CD1c-positive myeloid dendritic cell (primary cell): ENCODE results near the gene HSD17B1.
A peak's percentile ranks its signal among the peaks of the same experiment; 100 is the strongest.
"Not testable (repeated sequence)": the region's sequence is repeated elsewhere in the genome, so short reads cannot be mapped to it uniquely, and the experiment has no call there.

Experiments used
- DNase-seq: peaks from one replicate; pipeline ENCODE4 v3.0.0-alpha.2; 2016; ENCODE audit errors: extremely low spot score

HSD17B1 gene, protein sequence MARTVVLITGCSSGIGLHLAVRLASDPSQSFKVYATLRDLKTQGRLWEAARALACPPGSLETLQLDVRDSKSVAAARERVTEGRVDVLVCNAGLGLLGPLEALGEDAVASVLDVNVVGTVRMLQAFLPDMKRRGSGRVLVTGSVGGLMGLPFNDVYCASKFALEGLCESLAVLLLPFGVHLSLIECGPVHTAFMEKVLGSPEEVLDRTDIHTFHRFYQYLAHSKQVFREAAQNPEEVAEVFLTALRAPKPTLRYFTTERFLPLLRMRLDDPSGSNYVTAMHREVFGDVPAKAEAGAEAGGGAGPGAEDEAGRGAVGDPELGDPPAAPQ

DNA sequence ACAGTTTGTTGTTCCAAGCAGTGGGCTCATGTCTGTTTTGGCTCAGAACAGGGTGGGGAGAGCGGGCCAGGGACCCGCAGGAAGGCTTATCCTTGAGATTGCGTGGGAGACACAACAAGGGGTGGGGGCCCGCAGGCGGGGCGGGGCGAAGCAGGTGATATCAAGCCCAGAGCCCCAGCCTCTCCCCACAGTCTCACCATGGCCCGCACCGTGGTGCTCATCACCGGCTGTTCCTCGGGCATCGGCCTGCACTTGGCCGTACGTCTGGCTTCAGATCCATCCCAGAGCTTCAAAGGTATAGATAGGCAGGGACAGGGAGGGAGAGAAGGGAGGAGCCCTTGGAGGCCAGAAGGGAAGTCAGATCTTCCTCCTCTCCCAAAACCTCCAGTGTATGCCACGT, at the start of gene HSD17B1:
Gene HSD17B1 (plus strand): TSS at position 188 of the 400 bp plus-strand sequence. CDS start 11 bp downstream, at position 199.
- DNase-seq: not testable (repeated sequence)

DNA sequence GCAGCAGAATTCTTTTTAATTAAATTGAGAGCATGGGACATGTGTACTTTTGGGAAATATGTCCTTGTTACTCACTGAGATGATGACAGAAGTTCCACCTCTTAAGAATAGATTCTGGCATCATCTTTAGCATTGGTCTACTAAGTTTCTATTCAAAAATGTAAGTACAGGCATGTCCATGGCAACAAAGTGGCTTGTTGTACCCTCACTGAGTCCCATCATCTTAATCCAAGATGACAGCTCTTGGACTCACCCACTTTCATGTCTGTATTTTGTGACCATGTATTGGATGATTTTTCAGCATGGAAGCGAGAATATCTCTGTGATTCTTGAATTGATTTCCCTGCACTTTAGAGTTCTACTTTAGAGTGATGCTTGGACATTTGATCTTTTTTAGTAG, 49.8 kb upstream of the HSD17B1 start:
- no peak for DNase-seq

DNA sequence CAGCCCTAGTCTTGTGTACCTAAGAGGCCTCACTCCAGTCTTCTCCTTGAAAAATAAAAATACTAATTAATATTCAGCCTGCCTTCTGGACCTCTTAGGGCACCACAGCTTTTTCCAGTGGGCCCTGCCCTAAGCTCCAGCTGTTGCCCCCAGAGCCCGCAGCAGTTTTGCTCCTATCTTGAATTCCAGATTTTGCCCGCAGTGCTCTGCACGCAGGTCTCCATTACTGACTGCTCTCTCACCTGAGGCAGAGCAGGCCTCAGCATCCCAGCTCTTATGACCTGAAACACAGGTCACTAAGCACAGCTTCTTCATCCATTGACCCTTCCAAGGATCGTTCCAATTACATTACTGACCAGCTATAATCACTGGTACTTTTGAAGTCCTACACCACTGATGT, 45.1 kb upstream of the HSD17B1 start:
- no peak for DNase-seq

DNA sequence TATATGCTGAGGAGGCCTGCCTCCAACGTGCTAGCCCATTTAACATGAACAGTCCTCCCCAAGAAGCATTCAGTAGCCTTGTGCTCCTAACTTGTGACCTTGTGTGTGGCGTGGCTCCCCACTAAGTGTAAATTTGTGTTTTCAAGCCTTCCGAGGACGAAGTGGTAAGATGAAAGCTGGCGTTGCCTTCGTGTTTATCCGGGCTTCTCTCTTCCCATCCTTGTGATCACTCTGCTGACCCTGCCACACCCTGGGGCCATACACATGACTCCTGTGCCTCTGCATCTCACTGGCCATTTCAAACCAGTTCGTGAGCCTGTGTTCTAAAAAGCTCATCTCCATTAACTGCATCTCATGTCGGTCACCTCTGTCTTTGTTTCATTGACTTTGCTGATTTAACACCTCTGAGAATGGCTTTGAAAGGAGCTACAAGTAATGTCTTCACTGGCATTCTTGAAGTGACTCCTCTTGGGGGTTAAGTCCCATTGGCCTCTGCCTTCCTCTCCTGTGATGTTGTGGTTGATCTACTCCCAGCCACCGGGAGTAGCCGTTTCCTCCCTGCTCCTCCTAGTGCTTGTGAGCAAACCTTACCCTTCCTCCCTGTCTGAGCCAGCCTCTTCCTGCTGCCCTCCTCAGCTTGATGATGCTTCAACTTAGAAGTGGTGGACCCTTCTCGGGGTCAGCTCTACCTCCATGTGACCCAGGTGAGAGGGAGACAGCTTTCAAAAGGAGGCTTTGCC, 44.1 kb upstream of the HSD17B1 start:
- no peak for DNase-seq

DNA sequence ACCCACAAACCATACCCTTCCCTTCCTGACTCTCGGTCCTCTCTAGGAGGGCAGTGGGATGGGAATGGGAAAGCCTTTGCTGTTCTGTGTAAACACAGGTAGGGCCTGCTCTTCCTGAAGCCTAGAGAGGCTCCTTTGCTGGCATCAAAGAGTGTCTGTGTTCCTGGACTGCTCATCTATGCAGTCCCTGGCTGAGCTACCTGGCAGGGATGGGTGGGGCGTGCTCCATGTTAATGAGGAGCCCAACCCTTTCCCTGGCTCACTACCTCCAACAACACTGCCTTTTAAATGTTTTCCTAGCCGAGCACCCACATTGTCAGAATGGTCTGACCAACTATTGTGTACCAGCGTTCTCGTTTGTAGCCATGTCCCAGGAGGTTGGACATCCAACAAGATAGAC, 43.3 kb upstream of the HSD17B1 start:
- no peak for DNase-seq

DNA sequence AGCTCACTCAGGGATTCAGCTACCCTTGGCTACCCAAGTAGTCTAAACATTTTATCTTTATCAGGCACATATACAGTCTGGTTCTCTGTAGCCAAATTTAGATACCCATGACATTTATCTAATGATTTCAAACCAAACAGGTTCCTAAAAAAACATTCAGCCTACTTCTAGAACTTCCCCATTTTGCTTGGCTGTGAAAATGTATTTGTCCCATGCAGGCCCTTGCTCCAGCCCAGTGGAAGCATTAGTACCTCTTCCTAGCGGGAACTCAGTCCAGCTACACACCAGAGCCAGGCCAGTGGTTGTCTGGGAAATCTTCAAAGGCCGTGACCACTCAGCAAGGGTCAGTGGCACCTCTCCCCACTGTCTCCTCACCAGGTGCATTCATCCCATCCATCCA, 42.9 kb upstream of the HSD17B1 start:
- peak; percentile 23 for DNase-seq

DNA sequence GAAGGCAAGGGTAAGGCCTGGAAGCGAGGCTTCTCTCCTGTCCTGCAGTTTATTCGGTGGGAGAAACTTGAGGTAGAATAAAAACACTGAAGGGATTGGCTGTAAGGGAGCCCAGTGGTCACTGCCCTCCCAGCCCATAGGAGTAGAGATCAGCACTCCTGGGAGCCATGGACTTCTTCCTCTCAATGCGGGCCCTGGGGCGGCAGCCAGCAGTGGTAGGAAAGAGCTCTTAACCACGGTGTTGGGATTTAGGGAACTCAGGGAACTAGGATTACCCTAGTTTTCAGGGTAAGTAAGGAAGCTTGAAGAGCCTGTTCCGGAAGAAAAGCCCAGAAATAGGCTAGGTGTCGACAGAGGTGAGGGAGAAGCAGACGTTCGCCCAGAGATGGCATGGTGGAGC, 40.5 kb upstream of the HSD17B1 start:
- DNase-seq: no peak

DNA sequence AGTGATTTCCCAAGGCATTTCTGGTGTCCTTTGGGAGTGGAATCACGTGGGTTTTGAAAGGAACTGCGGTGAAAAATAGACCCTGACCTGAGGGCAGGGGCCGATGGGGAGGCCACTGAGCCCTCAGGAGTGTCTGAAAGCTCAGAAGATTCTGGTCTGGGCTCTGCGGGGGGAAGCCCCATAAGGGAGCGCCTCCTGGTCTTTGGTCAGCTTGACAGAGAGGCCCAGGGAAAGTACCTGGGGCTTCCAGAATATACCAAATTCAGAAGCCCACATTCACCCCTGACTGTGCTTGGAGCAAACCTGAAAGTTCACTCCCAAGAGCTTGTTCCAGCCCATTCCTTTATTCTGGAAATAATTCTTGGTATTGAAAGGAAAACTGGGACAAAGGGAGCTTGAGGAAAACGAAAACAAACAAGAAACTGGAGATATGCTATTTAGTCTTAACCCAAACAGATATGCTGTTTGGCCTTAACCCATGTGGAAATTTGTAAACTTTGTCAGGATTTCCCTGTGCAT, 39.9 kb upstream of the HSD17B1 start:
- no peak for DNase-seq

DNA sequence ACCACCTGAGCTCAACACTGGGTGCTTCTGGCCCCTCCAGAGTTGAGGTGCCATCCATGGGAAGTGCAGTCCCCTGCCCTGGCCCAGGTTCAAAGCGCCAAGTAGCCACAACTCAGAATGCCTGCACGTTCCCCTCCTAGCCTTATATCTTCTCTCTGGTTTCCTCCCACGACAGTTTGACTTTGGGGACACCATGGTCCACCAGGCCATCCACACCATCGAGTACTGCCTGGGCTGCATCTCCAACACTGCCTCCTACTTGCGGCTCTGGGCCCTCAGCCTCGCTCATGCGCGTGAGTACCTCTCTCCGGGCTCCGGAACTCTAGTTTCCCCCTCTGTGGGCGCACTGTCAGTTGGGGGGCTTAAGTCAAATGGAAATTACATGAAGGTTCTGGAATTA, 39.0 kb upstream of the HSD17B1 start:
- DNase-seq: no peak

DNA sequence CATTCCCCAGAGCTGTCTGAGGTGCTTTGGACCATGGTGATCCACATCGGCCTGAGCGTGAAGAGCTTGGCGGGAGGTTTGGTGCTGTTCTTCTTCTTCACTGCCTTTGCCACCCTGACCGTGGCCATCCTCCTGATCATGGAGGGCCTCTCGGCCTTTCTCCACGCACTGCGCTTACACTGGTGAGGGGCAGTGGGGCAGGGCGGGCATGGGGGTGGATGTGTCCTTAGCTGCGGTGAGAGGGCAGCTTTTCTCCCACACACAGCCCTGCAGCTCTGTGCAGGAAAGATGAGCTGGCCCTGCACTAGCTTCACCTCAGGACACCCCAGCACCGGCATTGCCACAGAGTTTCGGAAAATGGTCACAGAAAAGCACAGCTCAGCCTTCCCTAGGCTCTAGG, 38.4 kb upstream of the HSD17B1 start:
- DNase-seq: no peak

DNA sequence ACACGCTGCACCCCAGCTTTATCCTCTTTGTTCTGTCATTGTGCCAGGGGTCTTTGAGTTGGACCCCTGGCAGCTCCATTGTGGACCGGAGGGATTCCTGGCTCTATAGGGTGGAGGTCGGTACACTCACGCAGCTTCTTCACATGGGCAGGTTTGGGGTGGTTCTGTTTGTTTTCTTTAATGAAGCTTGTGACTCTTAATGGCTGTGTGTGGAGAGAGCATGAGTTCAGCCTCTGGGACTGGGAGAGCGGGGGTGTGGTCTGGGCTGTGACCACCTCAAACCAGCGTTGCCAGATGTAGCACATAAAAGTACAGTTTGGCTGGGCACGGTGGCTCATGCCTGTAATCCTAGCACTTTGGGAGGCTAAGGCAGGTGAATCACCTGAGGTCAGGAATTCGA, 37.9 kb upstream of the HSD17B1 start:
- no peak for DNase-seq

DNA sequence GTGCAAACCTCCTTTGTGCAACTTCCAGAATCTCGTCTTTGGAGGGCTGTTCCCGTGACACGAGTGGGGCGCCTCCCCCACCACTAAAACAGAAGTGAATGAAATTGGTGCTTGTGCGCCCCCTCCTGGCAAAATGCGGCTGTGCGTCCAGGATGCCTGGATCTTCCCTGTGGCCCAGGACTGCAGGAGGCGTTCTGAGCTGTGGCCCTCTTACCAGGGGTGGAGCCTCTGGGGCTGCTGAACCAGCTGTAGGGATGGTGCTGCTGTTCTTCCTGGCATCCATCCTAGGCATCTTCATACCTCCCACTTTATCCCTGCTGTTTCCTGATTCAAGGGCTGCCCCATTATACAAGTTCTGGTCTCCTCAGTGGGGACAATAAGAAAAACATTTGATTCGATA, 35.2 kb upstream of the HSD17B1 start:
- DNase-seq: peak; percentile 94

DNA sequence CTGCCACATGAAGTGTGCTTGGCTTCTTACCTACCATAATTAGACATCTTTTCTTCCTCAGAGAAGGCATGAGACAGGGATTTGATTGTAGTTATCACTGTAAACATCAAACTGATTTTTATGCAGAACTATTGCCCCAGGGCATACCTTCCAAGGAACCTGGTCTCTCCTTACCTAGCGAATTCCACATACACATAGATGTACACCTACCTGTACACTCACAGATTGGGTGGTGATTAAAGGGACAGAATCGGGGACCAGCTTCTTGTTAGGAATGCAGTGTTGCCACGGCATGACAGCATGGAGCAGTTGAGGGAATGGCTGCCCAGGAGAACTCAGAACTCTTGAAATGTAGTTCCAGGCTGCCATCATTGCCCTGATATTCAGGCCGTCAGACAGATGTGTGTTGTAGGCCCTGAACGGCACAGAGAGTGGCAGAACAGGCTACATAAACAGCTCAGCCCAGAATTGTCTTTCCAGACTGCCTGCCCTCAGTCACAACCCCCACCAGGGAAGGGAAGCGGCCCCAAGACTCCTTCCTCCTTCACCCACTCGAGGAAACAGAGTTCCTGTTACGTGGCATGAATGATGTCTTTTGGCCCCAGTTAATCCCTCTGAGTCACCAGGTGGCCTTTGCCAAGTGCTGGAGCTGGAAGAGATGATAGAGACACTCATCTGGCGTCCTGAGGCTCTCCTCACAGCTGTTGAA, 34.5 kb upstream of the HSD17B1 start:
- DNase-seq: peak; percentile 92

DNA sequence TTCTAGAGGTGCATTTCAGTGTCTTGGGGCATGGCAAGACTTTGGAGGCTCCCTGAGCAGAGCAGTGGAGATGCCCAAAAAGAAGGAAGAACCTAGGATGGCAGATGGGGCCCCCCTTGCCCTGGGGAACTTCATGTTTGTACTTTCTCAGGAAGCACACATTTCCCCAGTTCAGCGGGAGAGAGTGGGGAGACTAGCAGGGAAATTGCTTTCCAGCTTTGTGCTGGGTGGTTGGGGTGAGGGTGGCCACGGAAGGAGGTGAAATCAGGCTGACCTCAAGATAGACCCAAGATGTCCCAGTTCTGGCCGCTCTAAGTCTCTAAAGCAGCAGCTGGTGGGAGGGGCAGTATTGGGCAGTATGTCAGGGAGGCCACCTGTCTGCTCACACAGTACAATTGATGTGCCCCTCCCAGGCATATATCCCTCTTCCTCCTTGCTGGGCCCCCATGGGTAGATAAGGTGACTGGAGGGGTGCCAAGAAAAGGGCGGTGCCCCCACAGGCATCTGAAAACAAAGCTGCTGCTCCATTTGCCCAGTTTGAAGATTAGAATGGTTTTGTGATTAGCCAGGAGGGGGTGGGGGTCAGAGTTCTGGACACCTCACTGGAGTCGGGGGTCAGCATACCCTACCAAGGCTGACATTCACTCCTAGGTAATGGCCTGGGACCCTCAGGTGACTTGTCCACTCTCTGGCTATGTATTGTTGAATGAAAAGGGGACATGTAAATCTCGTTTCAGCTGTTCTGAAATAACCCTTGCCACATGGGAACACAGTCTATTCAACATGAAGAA, 33.8 kb upstream of the HSD17B1 start:
- DNase-seq: no peak

DNA sequence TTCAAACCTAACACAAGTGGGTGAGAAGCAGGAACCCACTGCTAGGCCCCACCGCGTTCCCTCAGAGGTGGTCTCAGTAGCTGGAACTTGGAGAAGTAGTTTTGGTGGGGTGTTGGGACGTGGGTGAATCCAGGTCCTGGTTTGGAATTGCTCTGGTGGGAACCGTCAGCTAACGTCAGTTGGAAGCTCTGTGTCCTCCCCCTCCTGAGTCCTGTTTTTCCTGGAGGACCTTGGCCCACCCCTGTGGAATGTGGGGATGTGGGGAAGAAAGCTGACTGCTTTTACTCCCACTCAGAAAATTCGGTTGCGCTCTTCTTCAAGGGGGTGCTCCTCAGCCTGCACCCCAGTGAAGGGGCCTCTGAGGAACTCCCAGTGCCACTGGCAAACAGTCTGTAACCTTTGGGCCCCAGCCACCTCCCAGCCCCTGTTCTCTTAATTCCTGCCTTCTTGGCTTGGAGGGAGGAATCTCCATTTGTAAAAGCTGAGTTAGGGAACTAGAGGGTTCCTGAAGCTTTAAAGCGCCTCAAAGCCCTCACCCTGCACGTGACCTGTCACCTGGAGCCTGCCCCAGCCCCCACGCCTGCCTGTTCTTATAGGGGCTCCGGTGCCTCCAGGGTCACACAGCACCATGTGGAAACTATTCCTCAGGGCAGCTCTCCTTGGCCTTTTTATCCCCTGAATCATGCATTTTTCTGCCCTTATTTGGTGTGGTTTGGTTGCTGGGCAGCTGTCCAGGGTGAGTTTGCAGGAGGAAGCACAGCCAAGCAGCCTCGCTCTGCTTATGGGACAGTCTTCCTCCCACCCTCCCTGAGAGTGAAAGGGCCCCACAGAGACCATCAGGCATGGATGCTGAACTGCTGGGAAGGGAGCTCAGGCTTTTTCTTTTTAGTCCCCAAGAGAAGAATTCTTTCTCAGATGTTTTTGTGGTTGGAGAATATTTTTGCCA, 32.9 kb upstream of the HSD17B1 start:
- DNase-seq: peak; percentile 60

DNA sequence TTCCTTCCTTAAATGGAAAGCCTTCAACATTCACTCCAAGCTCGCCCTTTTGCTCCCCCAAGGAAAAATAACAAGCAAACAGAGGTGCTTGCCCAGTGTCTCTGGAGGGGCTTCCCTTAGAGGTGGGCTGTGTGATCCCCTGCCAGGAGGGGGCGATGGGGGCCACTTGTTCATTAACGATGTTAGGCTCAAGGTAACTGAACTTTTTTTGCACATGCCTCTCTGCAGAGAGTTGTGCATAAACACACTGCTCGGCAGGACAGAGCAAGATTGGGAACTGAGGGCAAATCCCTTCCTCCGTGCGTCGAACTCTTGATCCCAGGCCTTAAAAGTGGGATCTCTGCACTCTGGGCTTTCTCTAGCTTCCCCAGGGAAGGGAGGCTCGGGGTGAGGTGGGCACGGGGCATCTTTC, 32.2 kb upstream of the HSD17B1 start:
- no peak for DNase-seq

DNA sequence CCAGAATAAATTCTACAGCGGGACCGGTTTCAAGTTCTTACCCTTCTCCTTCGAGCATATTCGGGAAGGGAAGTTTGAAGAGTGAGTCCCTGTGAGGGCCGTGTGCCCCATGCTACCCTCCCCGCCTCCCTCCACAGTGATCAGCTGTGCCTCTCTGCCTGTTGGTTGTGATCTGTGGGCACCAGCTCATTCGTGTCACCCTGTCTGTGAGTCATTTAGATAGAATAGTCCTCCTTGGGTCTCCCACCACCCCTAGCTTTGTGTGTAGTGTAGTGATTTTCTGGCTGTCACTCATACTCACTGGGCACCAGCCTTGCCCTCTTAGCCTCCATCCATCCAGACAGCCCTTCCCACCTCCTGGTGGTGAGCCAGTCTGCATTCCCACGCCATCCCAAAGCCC, 31.7 kb upstream of the HSD17B1 start:
- no peak for DNase-seq

DNA sequence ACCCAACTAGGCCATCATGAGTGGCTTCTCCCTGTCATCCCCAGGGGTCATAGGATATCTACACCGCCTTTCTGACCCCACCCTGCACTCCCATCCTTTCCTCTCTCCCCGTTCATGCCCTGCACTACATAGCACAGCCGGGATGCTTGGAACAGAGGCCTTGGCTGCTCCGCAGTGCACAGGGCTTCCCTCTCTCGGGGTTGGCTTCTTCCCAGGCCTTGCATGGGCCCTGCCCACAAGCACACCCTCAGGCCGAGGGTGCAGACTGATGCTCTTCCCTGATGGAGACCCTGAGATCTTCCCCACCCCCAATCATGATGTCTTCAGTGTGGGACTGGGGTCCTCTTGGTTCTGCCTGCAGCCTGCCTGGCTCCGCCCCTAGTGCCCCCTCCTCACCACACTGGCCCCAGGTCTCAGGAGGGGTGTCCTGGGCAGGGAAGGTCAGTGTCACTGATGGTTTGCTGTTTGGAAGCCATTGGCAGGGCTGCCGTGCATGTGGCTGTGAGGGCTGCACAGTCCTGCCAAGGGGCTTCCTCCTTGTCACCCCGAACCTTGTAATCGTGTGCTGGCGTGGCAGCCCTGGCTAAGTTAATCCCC, 31.0 kb upstream of the HSD17B1 start:
- no peak for DNase-seq

DNA sequence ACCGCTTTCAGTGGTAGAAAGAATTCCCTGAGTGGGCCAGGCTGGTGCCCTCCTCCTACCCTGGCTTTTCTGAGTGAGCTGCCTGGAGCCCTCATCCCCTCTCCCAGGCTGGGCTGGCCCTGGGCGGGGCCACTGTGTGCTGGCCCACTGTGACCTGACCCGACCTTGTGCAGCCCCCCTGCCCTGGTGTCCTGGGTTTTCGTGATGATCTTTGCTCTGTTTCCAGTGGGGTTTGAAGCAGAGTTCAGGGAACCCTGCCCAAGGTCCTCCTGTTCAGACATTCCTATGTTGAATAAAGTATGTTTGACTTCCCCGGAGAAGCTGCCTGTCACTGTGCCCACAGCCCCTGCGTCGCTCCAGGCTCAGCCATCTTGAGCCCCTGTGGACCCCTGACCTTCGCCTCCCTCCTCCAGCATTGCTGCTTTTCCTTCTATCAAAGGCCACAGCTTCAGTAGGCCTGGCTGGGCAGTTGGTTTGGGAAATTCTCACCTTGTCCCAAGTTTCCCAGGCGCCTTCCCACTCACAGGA, 30.4 kb upstream of the HSD17B1 start:
- no peak for DNase-seq

DNA sequence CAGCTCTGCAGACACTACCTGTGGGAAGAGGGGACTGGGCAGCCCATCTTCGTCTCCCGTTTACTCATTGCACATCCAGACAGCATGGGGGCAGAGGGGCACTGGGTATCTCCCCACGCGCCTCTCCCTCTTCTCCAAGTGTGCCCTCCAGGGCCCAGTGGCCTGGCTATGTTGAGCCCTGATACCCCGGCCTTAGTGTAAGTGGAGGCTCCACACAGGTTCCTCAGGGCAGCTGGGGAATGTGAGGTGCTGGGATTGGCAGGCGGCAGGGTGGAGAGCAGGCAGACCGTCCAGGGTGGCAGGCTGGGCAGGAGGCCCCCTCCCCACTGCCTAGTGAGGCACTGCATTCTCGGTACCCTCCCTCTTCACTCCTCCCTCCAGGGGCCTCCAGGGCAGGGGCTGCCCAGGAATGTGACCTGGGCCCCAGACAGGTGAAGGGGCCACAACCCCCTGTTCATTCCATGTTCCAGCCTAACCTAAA, 29.9 kb upstream of the HSD17B1 start:
- DNase-seq: no peak
